MM.1S (cell line): ENCODE results near the gene GNAQ.

Experiments
- DNase-seq: peaks from one replicate; pipeline ENCODE4 v3.0.0-alpha.2; 2015
- H2AFZ ChIP-seq: fragments of 300-600 bp; sonication (generic); 2 replicates; pipeline ENCODE4 v1.6.0; 2016; ENCODE audit warnings: antibody characterized with exemption, low read length
- H3F3A ChIP-seq: fragments of 300-600 bp; sonication (generic); 2 replicates; pipeline ENCODE4 v1.6.1; 2016; ENCODE audit warnings: mild to moderate bottlenecking, antibody characterized with exemption, low read length, moderate library complexity, mixed read lengths; ENCODE audit not compliant: insufficient read depth
- H3K27ac ChIP-seq: fragments of 300-600 bp; sonication (generic); 2 replicates; pipeline ENCODE4 v1.5.1; 2016; ENCODE audit warnings: mild to moderate bottlenecking, low read length
- H3K27me3 ChIP-seq: fragments of 300-600 bp; sonication (generic); replicated peaks from 2 replicates; pipeline ENCODE4 v1.6.0; 2016; ENCODE audit warnings: low read length; ENCODE audit not compliant: insufficient read depth
- H3K36me3 ChIP-seq: fragments of 300-600 bp; sonication (generic); replicated peaks from 2 replicates; pipeline ENCODE4 v1.6.1; 2016; ENCODE audit warnings: mild to moderate bottlenecking, low read length, mixed read lengths; ENCODE audit not compliant: insufficient read depth
- H3K4me1 ChIP-seq: fragments of 300-600 bp; sonication (generic); 2 replicates; pipeline ENCODE4 v1.6.1; 2016; ENCODE audit warnings: low read length, mixed read lengths
- H3K4me2 ChIP-seq: fragments of 300-600 bp; sonication (generic); 2 replicates; pipeline ENCODE4 v1.6.0; 2016; ENCODE audit warnings: low read depth, low read length
- H3K4me3 ChIP-seq: fragments of 300-600 bp; sonication (generic); 2 replicates; pipeline ENCODE4 v1.5.1; 2016; ENCODE audit warnings: low read length, mixed read lengths
- H3K79me2 ChIP-seq: fragments of 300-600 bp; sonication (generic); 2 replicates; pipeline ENCODE4 v1.6.1; 2016; ENCODE audit warnings: mixed run types, low read length, mixed read lengths
- H3K9ac ChIP-seq: fragments of 300-600 bp; sonication (generic); 2 replicates; pipeline ENCODE4 v1.6.1; 2016; ENCODE audit warnings: low read length, mixed read lengths
- H3K9me2 ChIP-seq: fragments of 300-600 bp; sonication (generic); replicated peaks from 2 replicates; pipeline ENCODE4 v1.6.1; 2016; ENCODE audit warnings: mild to moderate bottlenecking, low read length, mixed read lengths; ENCODE audit not compliant: insufficient read depth
- H3K9me3 ChIP-seq: fragments of 300-600 bp; sonication (generic); replicated peaks from 2 replicates; pipeline ENCODE4 v1.6.1; 2016; ENCODE audit warnings: mild to moderate bottlenecking, low read length, mixed read lengths; ENCODE audit not compliant: insufficient read depth
- H4K20me1 ChIP-seq: fragments of 300-600 bp; sonication (generic); 2 replicates; pipeline ENCODE4 v1.6.1; 2016; ENCODE audit warnings: mild to moderate bottlenecking, low read length, moderate library complexity, mixed read lengths; ENCODE audit not compliant: insufficient read depth
- EZH2 ChIP-seq: fragments of 300-600 bp; sonication (generic); optimal IDR thresholded peaks from 2 replicates; pipeline ENCODE3; 2017; ENCODE audit warnings: low read depth, mild to moderate bottlenecking, antibody characterized with exemption, low read length, mixed read lengths
- EZH2phosphoT487 ChIP-seq: fragments of 300-600 bp; sonication (generic); IDR thresholded peaks from 2 replicates; pipeline ENCODE4 v1.6.1; 2018; ENCODE audit warnings: antibody characterized with exemption, low read length
- TF ChIP-seq, protein P1 (sequence below): fragments of 300-600 bp; sonication (generic); IDR thresholded peaks from 2 replicates; pipeline ENCODE4 v1.5.1; 2016; ENCODE audit warnings: antibody characterized with exemption, low read length, mixed read lengths

The GNAQ gene

DNA sequence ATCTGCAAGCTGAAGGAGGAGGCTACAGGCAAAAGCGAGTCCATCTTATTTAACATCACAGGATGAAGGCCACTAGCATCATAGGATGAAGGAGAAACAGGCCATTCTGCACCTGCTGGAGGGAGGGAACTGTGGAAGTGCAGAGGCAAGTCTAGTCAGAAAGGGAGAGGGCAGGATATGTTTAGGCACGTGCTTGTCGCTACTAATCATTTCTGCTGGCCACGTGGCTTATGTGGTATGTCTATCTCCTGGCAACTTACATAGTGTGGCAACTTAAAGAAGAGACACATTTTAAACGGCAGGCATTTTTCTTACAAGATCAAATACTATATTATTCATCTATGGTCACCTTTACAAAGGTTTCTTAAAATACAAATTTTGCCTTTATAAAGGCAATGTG, 74.0 kb downstream of the GNAQ start:
- Histone ChIP-seq H3K9ac (no peak overlapping the region), H4K20me1 (no peaks in the 10 kb centered on the region), H3K27me3 (no peaks in the 10 kb centered on the region), H3K9me2 (no peaks in the 10 kb centered on the region), H3K9me3 (no peaks in the 10 kb centered on the region), H3K4me1 (no peaks in the 10 kb centered on the region), H3F3A (no peaks in the 10 kb centered on the region), H3K36me3 (no peaks in the 10 kb centered on the region), H2AFZ (no peak overlapping the region), H3K79me2 (no peaks in the 10 kb centered on the region), H3K4me2 (no peak overlapping the region), H3K27ac (no peak overlapping the region), H3K4me3 (no peak overlapping the region)
- no peak for DNase-seq
- TF ChIP-seq EZH2 (no peak), EZH2phosphoT487 (no peak)
- TF ChIP-seq, protein P1, sequence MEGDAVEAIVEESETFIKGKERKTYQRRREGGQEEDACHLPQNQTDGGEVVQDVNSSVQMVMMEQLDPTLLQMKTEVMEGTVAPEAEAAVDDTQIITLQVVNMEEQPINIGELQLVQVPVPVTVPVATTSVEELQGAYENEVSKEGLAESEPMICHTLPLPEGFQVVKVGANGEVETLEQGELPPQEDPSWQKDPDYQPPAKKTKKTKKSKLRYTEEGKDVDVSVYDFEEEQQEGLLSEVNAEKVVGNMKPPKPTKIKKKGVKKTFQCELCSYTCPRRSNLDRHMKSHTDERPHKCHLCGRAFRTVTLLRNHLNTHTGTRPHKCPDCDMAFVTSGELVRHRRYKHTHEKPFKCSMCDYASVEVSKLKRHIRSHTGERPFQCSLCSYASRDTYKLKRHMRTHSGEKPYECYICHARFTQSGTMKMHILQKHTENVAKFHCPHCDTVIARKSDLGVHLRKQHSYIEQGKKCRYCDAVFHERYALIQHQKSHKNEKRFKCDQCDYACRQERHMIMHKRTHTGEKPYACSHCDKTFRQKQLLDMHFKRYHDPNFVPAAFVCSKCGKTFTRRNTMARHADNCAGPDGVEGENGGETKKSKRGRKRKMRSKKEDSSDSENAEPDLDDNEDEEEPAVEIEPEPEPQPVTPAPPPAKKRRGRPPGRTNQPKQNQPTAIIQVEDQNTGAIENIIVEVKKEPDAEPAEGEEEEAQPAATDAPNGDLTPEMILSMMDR = no peak

GRCh38 chr9:77956555-77956954, 75.1 kb downstream of the GNAQ start:
- TF ChIP-seq, protein P1 = no peak
- TF ChIP-seq EZH2 (no peak), EZH2phosphoT487 (no peak)
- Histone ChIP-seq H4K20me1 (no peaks in the 10 kb centered on the region), H3K79me2 (no peaks in the 10 kb centered on the region), H3K4me1 (no peaks in the 10 kb centered on the region), H3K9me2 (no peaks in the 10 kb centered on the region), H3K36me3 (no peaks in the 10 kb centered on the region), H3K9ac (no peak overlapping the region), H3K9me3 (no peaks in the 10 kb centered on the region), H3K4me2 (no peak overlapping the region), H3F3A (no peaks in the 10 kb centered on the region), H3K27me3 (no peaks in the 10 kb centered on the region), H3K4me3 (no peak overlapping the region), H2AFZ (no peak overlapping the region), H3K27ac (no peak overlapping the region)
- no peak for DNase-seq

DNA sequence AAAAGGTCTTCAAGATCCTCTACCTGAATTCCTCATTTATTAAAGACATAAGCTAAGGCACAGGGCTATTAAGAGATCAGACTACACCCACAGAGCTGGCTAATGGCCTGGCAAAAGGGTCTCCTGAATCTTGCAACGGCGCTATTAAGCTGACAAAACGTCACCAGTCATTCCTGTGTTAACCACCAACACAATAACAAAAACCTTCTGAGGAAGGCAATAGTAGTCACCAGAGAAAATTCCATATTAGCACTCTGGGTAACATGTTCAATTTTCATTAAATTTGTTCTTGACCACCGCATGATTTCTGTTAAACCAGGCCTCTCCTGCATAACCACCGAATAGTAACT, 77.0 kb downstream of the GNAQ start:
- no peaks in the 10 kb centered on the region for H3K9me3 ChIP-seq
- DNase-seq = no peak

DNA sequence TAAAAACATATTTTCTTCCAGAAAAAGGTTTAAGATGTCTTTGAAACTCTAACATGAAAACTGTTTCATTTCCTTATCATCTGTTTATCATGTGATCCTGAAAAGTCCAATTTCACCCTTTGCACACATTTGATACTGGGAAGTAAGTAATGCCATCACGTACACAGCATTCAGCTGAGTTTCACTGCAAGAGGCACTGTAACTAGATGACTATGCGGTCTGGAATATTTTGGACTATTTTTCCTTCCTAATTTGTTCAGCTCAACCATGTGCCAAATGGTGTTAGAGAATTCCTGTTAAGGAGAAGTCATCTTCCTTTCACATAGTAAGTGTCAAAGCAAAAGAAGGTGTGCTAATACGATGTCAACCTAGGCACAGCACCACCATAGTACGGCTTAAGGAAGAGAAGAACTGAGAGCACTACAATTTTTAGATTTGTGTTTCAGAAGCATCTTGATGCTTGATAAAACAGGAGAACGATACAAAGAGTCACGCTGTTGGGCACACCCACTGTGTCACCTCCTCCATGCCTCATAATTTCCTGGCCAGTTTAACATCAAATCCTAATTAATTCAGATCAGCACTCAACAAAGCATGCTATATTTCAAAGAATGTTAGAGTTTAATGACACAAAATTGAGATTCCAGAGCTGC, 77.5 kb downstream of the GNAQ start:
- no peaks in the 10 kb centered on the region for H3K79me2 ChIP-seq
- H3K27ac ChIP-seq = no peak overlapping the region
- no peak overlapping the region for H3K9ac ChIP-seq
- no peaks in the 10 kb centered on the region for H3K4me1 ChIP-seq
- H3K9me3 ChIP-seq = no peaks in the 10 kb centered on the region
- no peak for DNase-seq
- no peaks in the 10 kb centered on the region for H4K20me1 ChIP-seq
- no peaks in the 10 kb centered on the region for H3F3A ChIP-seq
- no peak overlapping the region for H2AFZ ChIP-seq
- H3K36me3 ChIP-seq = no peaks in the 10 kb centered on the region
- H3K4me3 ChIP-seq = no peak overlapping the region
- TF ChIP-seq, protein P1 = no peak
- no peak for TF ChIP-seq EZH2phosphoT487
- TF ChIP-seq EZH2 = no peak
- H3K4me2 ChIP-seq = no peak overlapping the region
- no peaks in the 10 kb centered on the region for H3K27me3 ChIP-seq
- H3K9me2 ChIP-seq = no peaks in the 10 kb centered on the region

More for the DNA sequence above, 77.0 kb downstream of the GNAQ start:
- H3K27me3 ChIP-seq = no peaks in the 10 kb centered on the region
- H3K9me2 ChIP-seq = no peaks in the 10 kb centered on the region
- no peaks in the 10 kb centered on the region for H3K79me2 ChIP-seq
- H3K4me3 ChIP-seq = no peak overlapping the region
- H4K20me1 ChIP-seq = no peaks in the 10 kb centered on the region
- no peaks in the 10 kb centered on the region for H3F3A ChIP-seq
- TF ChIP-seq EZH2phosphoT487 = no peak
- H3K36me3 ChIP-seq = no peaks in the 10 kb centered on the region
- H2AFZ ChIP-seq = no peak overlapping the region
- H3K4me2 ChIP-seq = no peak overlapping the region
- H3K9ac ChIP-seq = no peak overlapping the region
- no peak overlapping the region for H3K27ac ChIP-seq
- no peaks in the 10 kb centered on the region for H3K4me1 ChIP-seq
